HEK293T (cell line): ENCODE results near the gene PEMT.

ENCODE experiments used
- FOXK2 ChIP-seq: fragments of 450-650 bp; IDR thresholded peaks from 2 replicates; pipeline ENCODE4 v1.6.1; 2016; ENCODE audit warnings: mild to moderate bottlenecking
- LEF1 ChIP-seq: fragments of 450-650 bp; IDR thresholded peaks from 2 replicates; pipeline ENCODE4 v1.6.1; 2017; ENCODE audit warnings: mild to moderate bottlenecking, borderline replicate concordance
- SUZ12 ChIP-seq: fragments of 450-650 bp; IDR thresholded peaks from 2 replicates; pipeline ENCODE4 v1.6.1; 2016; ENCODE audit warnings: mild to moderate bottlenecking
- TF ChIP-seq, protein P1 (sequence below): fragments of 450-650 bp; IDR thresholded peaks from 2 replicates; pipeline ENCODE4 v1.6.1; 2016

GRCh38 chr17:17570140-17570797 lies 21.2 kb downstream of the PEMT start:
- TF ChIP-seq, protein P1, sequence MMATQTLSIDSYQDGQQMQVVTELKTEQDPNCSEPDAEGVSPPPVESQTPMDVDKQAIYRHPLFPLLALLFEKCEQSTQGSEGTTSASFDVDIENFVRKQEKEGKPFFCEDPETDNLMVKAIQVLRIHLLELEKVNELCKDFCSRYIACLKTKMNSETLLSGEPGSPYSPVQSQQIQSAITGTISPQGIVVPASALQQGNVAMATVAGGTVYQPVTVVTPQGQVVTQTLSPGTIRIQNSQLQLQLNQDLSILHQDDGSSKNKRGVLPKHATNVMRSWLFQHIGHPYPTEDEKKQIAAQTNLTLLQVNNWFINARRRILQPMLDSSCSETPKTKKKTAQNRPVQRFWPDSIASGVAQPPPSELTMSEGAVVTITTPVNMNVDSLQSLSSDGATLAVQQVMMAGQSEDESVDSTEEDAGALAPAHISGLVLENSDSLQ = no peak
- TF ChIP-seq LEF1 = no peak
- TF ChIP-seq SUZ12 = no peak
- no peak for TF ChIP-seq FOXK2
